ENCODE measurements around the gene EEF1A2.

Gene EEF1A2

DNA sequence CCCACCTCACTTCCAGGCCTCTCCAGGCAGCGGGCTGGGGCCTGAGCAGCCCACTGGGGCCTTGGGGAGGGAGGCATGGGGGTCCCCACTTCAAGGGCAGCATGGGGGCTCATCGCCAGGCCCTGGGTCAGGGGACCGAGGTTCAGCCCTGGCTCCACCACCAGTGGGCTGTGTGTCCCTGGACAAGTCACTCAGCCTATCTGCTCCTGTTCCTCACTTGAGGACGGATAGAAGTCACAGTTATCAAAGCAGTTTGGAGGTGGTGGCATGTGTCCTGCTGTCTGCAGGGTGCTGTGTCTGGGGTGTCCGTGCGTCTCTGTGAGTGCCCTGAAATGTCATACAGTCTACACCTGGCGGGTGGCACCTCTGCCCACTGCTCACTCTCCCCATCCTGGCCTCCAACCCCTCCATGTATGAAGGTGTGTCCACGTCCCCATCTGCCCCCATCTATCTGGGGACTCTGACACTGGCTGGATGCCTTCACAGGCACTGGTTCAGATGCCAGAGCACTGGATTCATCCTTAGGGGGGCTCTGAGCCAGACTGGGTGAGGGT lies 3.6 kb downstream of the EEF1A2 start:
- TF ChIP-seq, protein P1, sequence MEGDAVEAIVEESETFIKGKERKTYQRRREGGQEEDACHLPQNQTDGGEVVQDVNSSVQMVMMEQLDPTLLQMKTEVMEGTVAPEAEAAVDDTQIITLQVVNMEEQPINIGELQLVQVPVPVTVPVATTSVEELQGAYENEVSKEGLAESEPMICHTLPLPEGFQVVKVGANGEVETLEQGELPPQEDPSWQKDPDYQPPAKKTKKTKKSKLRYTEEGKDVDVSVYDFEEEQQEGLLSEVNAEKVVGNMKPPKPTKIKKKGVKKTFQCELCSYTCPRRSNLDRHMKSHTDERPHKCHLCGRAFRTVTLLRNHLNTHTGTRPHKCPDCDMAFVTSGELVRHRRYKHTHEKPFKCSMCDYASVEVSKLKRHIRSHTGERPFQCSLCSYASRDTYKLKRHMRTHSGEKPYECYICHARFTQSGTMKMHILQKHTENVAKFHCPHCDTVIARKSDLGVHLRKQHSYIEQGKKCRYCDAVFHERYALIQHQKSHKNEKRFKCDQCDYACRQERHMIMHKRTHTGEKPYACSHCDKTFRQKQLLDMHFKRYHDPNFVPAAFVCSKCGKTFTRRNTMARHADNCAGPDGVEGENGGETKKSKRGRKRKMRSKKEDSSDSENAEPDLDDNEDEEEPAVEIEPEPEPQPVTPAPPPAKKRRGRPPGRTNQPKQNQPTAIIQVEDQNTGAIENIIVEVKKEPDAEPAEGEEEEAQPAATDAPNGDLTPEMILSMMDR (conservative IDR thresholded peaks at IDR 0.05; ENCODE audit: control insufficient read depth, insufficient read depth, low read depth, low read length): no peak
- H3K4me3 ChIP-seq (ENCODE audit: control insufficient read depth, low read depth, low read length): no peak overlapping the region
- DNase-seq (ENCODE audit: low read depth): no peak

- DNase-seq (ENCODE audit: low read depth): no peak
- no peak overlapping the region for H3K4me3 ChIP-seq (ENCODE audit: control insufficient read depth, low read depth, low read length)
Observed at GRCh38 chr20:63494420-63495166, 4.3 kb downstream of the EEF1A2 start.

GRCh38 chr20:63494084-63494419 lies 4.8 kb downstream of the EEF1A2 start:
- DNase-seq (ENCODE audit: low read depth): no peak
- no peak overlapping the region for H3K4me3 ChIP-seq (ENCODE audit: control insufficient read depth, low read depth, low read length)
- TF ChIP-seq, protein P1 (conservative IDR thresholded peaks at IDR 0.05; ENCODE audit: control insufficient read depth, insufficient read depth, low read depth, low read length): no peak

More at GRCh38 chr20:63494420-63495166, 4.3 kb downstream of the EEF1A2 start:
- TF ChIP-seq, protein P1 (conservative IDR thresholded peaks at IDR 0.05; ENCODE audit: control insufficient read depth, insufficient read depth, low read depth, low read length): no peak

GRCh38 chr20:63493563-63494020 lies 5.3 kb downstream of the EEF1A2 start:
- TF ChIP-seq, protein P1 (conservative IDR thresholded peaks at IDR 0.05; ENCODE audit: control insufficient read depth, insufficient read depth, low read depth, low read length): no peak
- no peak for DNase-seq (ENCODE audit: low read depth)
- H3K4me3 ChIP-seq (ENCODE audit: control insufficient read depth, low read depth, low read length): no peak overlapping the region

GRCh38 chr20:63492982-63493381 lies 5.9 kb downstream of the EEF1A2 start:
- no peak for DNase-seq (ENCODE audit: low read depth)
- no peak overlapping the region for H3K4me3 ChIP-seq (ENCODE audit: control insufficient read depth, low read depth, low read length)
- TF ChIP-seq, protein P1 (conservative IDR thresholded peaks at IDR 0.05; ENCODE audit: control insufficient read depth, insufficient read depth, low read depth, low read length): no peak

- TF ChIP-seq, protein P1 (conservative IDR thresholded peaks at IDR 0.05; ENCODE audit: control insufficient read depth, insufficient read depth, low read depth, low read length): no peak
- no peak for DNase-seq (ENCODE audit: low read depth)
- H3K4me3 ChIP-seq (ENCODE audit: control insufficient read depth, low read depth, low read length): no peak overlapping the region
Observed at GRCh38 chr20:63492518-63492917, 6.4 kb downstream of the EEF1A2 start.

Measured in fibroblast of mammary gland (primary cell).